B cell (primary cell): ENCODE data around the gene SLC1A1. TPM values are rescaled to one million over a fixed set of nuclear protein-coding genes. Genes with fewer than 3 reads are reported as not detected.

ENCODE experiments used
- ATAC-seq: fragments of 200-7000 bp; cut with Tn5 transposase; one replicate; pipeline ENCODE4 v1.10.0; 2021; ENCODE audit warnings: low read depth, mild to moderate bottlenecking, moderate number of reproducible peaks, moderate library complexity
- CTCF ChIA-PET: fragments of 350-600 bp; sonication (Branson Sonifier 250); formaldehyde crosslinking; loops from one replicate; lab custom pipeline; 2021; ENCODE audit warnings: antibody characterized with exemption, inconsistent platforms; lab: Charles Lee
- POLR2A ChIA-PET: fragments of 350-600 bp; sonication (Branson Sonifier 250); formaldehyde crosslinking; loops from one replicate; lab custom pipeline; 2021; ENCODE audit warnings: antibody characterized with exemption; lab: Charles Lee
- DNase-seq: peaks from one replicate; pipeline ENCODE4 v3.0.0; 2013
- H2AFZ ChIP-seq: 2 replicates; pipeline ENCODE4 v1.6.1; 2012; ENCODE audit warnings: mild to moderate bottlenecking, low read depth, low read length; ENCODE audit not compliant: insufficient read depth, poor library complexity, severe bottlenecking
- H3K27ac ChIP-seq, 2 donors: 1 replicate in 1 of 2; 2 replicates in 1 of 2; pipeline ENCODE4 v1.5.1; 2012 to 2013; ENCODE audit warnings: low read length in 2 of 2, mild to moderate bottlenecking in 2 of 2, moderate library complexity in 1 of 2
- H3K27me3 ChIP-seq, 4 experiments: fragments of 200-600 bp in 1 of 4; sonication (generic) in 1 of 4; replicated peaks in 1 of 4; 1 replicate in 2 of 4; 2 replicates in 2 of 4; pipeline versions ENCODE4 v1.6.1 to v1.7.0; 2013 to 2016; ENCODE audit warnings: low read length in 3 of 4, mild to moderate bottlenecking in 2 of 4, mixed read lengths in 1 of 4, moderate library complexity in 1 of 4; ENCODE audit not compliant: insufficient read depth in 4 of 4, control insufficient read depth in 3 of 4; ENCODE audit errors: control extremely low read depth in 1 of 4
- H3K36me3 ChIP-seq, 2 experiments: replicated peaks in 1 of 2; 1 replicate in 1 of 2; 2 replicates in 1 of 2; pipeline versions ENCODE4 v1.6.1 to v1.7.1; 2013; ENCODE audit warnings: low read length in 1 of 2; ENCODE audit not compliant: insufficient read depth in 2 of 2, control insufficient read depth in 1 of 2; ENCODE audit errors: control extremely low read depth in 1 of 2, extremely low read depth in 1 of 2
- H3K4me1 ChIP-seq, 2 donors: fragments of 200-600 bp in 1 of 2; sonication (generic) in 1 of 2; 1 replicate in 1 of 2; 2 replicates in 1 of 2; pipeline versions ENCODE4 v1.5.1 to v1.6.1; 2013 to 2017; ENCODE audit warnings: low read length in 2 of 2; ENCODE audit not compliant: control insufficient read depth in 2 of 2, insufficient read depth in 2 of 2
- H3K4me2 ChIP-seq: replicated peaks from 2 replicates; pipeline ENCODE3; 2012; ENCODE audit warnings: mild to moderate bottlenecking, low read depth, low read length; ENCODE audit not compliant: poor library complexity, severe bottlenecking
- H3K4me3 ChIP-seq, 5 experiments: fragments of 200-600 bp in 1 of 5; sonication (generic) in 1 of 5; 1 replicate in 3 of 5; 2 replicates in 2 of 5; pipeline versions ENCODE4 v1.5.1 to v1.7.0; 2011 to 2016; ENCODE audit warnings: low read length in 4 of 5, mild to moderate bottlenecking in 4 of 5, low read depth in 2 of 5, control low read depth in 1 of 5, moderate library complexity in 1 of 5; ENCODE audit not compliant: insufficient read depth in 1 of 5; ENCODE audit errors: control extremely low read depth in 1 of 5, extremely low read depth in 1 of 5
- H3K79me2 ChIP-seq: fragments of 200-600 bp; sonication (generic); one replicate; pipeline ENCODE4 v1.6.0; 2016; ENCODE audit warnings: low read length; ENCODE audit not compliant: control insufficient read depth, insufficient read depth
- H3K9ac ChIP-seq: fragments of 200-600 bp; sonication (generic); 2 replicates; pipeline ENCODE4 v1.6.1; 2017; ENCODE audit warnings: mild to moderate bottlenecking, low read length, moderate library complexity
- H3K9me3 ChIP-seq, 3 donors: one replicate each; pipeline versions ENCODE4 v1.6.1 to v1.7.1; 2013; ENCODE audit warnings: low read length in 2 of 3; ENCODE audit not compliant: control insufficient read depth in 2 of 3, insufficient read depth in 1 of 3; ENCODE audit errors: control extremely low read depth in 1 of 3
- H4K20me1 ChIP-seq: 2 replicates; pipeline ENCODE4 v1.6.0; 2012; ENCODE audit warnings: mild to moderate bottlenecking, low read length; ENCODE audit not compliant: insufficient read depth, control insufficient read depth, poor library complexity, severe bottlenecking
- H3K27ac Mint-ChIP-seq: one replicate; pipeline ENCODE4 v1.8.0; 2021; ENCODE audit warnings: mixed read lengths
- H3K27me3 Mint-ChIP-seq: one replicate; pipeline ENCODE4 v1.8.0; 2021; ENCODE audit warnings: mixed read lengths
- H3K4me1 Mint-ChIP-seq: one replicate; pipeline ENCODE4 v1.8.0; 2021; ENCODE audit warnings: mixed read lengths
- H3K4me3 Mint-ChIP-seq: one replicate; pipeline ENCODE4 v1.8.0; 2021; ENCODE audit warnings: mixed read lengths
- H3K9me3 Mint-ChIP-seq: one replicate; pipeline ENCODE4 v1.8.0; 2022; ENCODE audit warnings: mixed read lengths; ENCODE audit not compliant: insufficient read depth
- CTCF ChIP-seq: fragments of 200-600 bp; IDR thresholded peaks from one replicate; pipeline ENCODE4 v1.8.0; 2022; ENCODE audit warnings: antibody characterized with exemption, mild to moderate bottlenecking
- EZH2 ChIP-seq: IDR thresholded peaks from 2 replicates; pipeline ENCODE4 v1.6.1; 2012; ENCODE audit warnings: borderline replicate concordance, low read depth, mild to moderate bottlenecking, moderate library complexity, low read length; ENCODE audit not compliant: insufficient read depth, poor library complexity, severe bottlenecking
- WGBS: methylation state at CpG from one replicate; pipeline ENCODE4 v1.1.5; 2013; ENCODE audit warnings: missing lambda C conversion rate; ENCODE audit not compliant: insufficient coverage; 5-methylcytosine and 5-hydroxymethylcytosine counted together
- intact Hi-C: fragments of 100-400 bp; cut with micrococcal nuclease; formaldehyde crosslinking; loops from one replicate; pipeline ENCODE4 v1.10.0; 2022
- polyA plus RNA-seq: library from polyadenylated mRNA; depleted of rRNA; stranded (reverse); fragments of >200 nt; gene quantifications from 2 replicates; pipeline ENCODE4 v1.2.3, GENCODE V29; 2012
- total RNA-seq, 2 donors: library from RNA; stranded (reverse); fragments of 120-200 nt in 1 of 2; gene quantifications; 1 replicate in 1 of 2; 2 replicates in 1 of 2; pipeline versions ENCODE4 v1.2.3 to v1.2.4, GENCODE V29; 2013 to 2022

Gene SLC1A1
- total and polyA plus RNA-seq, 2 donors (not counting 1 experiment from before 2014, with no cell fraction given): 0.10 to 0.54 TPM

DNA sequence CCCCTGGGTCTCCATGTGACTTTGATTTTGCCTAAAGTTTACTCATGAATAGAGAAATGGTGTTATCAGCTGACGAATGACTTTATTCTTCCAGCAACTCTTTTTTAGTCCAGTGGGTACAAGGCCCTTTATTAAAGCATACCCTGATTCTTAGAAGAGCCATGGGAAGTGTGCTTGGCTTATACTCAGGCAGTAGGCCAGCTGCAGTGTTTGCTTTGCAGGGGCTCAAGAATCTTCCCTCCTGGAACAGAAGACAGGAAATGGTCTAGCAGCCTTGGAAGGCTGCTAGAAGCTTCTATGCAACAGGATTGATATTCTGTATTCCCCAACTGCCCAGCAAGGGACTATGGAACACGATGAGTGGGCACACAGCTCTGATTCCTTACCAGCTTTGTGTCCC lies 98.5 kb downstream of the SLC1A1 start:
- Histone ChIP-seq H3K4me2 (no peak overlapping the region), H3K36me3 (no peaks in the 10 kb centered on the region), H3K27me3 (no peaks in the 10 kb centered on the region), H3K9me3 (no peaks in the 10 kb centered on the region), H4K20me1 (no peaks in the 10 kb centered on the region), H3K79me2 (no peaks in the 10 kb centered on the region), H3K27ac (no peak overlapping the region), H3K4me1 (no peaks in the 10 kb centered on the region), H3K9ac (no peak overlapping the region), H3K4me3 (no peak overlapping the region), H2AFZ (no peak overlapping the region)
- ATAC-seq (no peak), DNase-seq (no peak)
- Mint-ChIP-seq H3K4me1 (no peaks in the 10 kb centered on the region), H3K9me3 (no peaks in the 10 kb centered on the region), H3K27me3 (peaks cover 3% of the 10 kb centered on the region), H3K27ac (no peak overlapping the region), H3K4me3 (no peak overlapping the region)
- 100% methylated on average over 1 of the region's 2 CpGs for WGBS
- TF ChIP-seq EZH2 (no peak), CTCF (no peak)
- CTCF ChIA-PET: interaction anchor here (0.6 to 0.7 kb wide), 2 partner anchors 8 to 1154 kb away, joined by 3 to 6 read pairs; no protein-coding TSS in a partner anchor
- POLR2A ChIA-PET: no interaction called here
- intact Hi-C loops: no loop called here

- ATAC-seq (no peak), DNase-seq (no peak)
- Histone ChIP-seq H2AFZ (no peak overlapping the region), H3K79me2 (no peaks in the 10 kb centered on the region), H3K27ac (no peak overlapping the region), H3K4me3 (no peak overlapping the region), H3K4me1 (no peaks in the 10 kb centered on the region), H3K36me3 (no peaks in the 10 kb centered on the region), H4K20me1 (no peaks in the 10 kb centered on the region), H3K9ac (no peak overlapping the region), H3K4me2 (no peak overlapping the region), H3K27me3 (no peaks in the 10 kb centered on the region), H3K9me3 (no peaks in the 10 kb centered on the region)
- 100% methylated on average over 6 of the region's 8 CpGs for WGBS
- no peak for TF ChIP-seq CTCF
- TF ChIP-seq EZH2: no peak
- no peak overlapping the region for H3K27ac Mint-ChIP-seq
- intact Hi-C loops: no loop called here
- no peaks in the 10 kb centered on the region for H3K4me1 Mint-ChIP-seq
- no peaks in the 10 kb centered on the region for H3K9me3 Mint-ChIP-seq
- ChIA-PET CTCF (interaction anchor here (0.9 kb wide), 1 partner anchor 14 kb away, joined by 3 read pairs; no protein-coding TSS in a partner anchor), POLR2A (no interaction called here)
- H3K4me3 Mint-ChIP-seq: no peak overlapping the region
- peaks cover 7% of the 10 kb centered on the region for H3K27me3 Mint-ChIP-seq
These were observed 100.3 kb downstream of the SLC1A1 start for GRCh38 chr9:4590430-4591122.
